H9 (cell line): ENCODE data around the gene CD209. TPM values are rescaled to one million over a fixed set of nuclear protein-coding genes. Genes with fewer than 3 reads are reported as not detected.

ENCODE experiments used
- DNase-seq: peaks from one replicate; pipeline ENCODE4 v3.0.0-alpha.2; 2017
- H2AFZ ChIP-seq: one replicate; pipeline ENCODE4 v1.6.1; 2013; ENCODE audit warnings: mild to moderate bottlenecking, low read length, control low read depth, moderate library complexity
- H2AK5ac ChIP-seq: 2 replicates; pipeline ENCODE4 v1.6.1; 2013; ENCODE audit warnings: low read length, control low read depth, mixed read lengths; ENCODE audit not compliant: insufficient read length
- H2BK120ac ChIP-seq: one replicate; pipeline ENCODE4 v1.6.1; 2013; ENCODE audit warnings: low read depth, mild to moderate bottlenecking, low read length, control low read depth, inconsistent platforms; ENCODE audit not compliant: poor library complexity, severe bottlenecking
- H2BK12ac ChIP-seq: 2 replicates; pipeline ENCODE4 v1.6.1; 2013; ENCODE audit warnings: low read length, control low read depth, mixed read lengths, low read depth; ENCODE audit not compliant: insufficient read length
- H2BK15ac ChIP-seq: 2 replicates; pipeline ENCODE4 v1.6.1; 2013; ENCODE audit warnings: low read depth, low read length, control low read depth
- H2BK20ac ChIP-seq: one replicate; pipeline ENCODE4 v1.6.1; 2013; ENCODE audit warnings: low read depth, mild to moderate bottlenecking, low read length, control low read depth, inconsistent platforms; ENCODE audit not compliant: poor library complexity, severe bottlenecking
- H2BK5ac ChIP-seq: 2 replicates; pipeline ENCODE4 v1.6.1; 2013; ENCODE audit warnings: low read length, control low read depth, mixed read lengths; ENCODE audit not compliant: insufficient read length
- H3K14ac ChIP-seq: 2 replicates; pipeline ENCODE4 v1.6.1; 2013; ENCODE audit warnings: low read length, control low read depth; ENCODE audit not compliant: insufficient read depth
- H3K18ac ChIP-seq: 2 replicates; pipeline ENCODE4 v1.6.1; 2013; ENCODE audit warnings: low read depth, mild to moderate bottlenecking, mixed read lengths, low read length, control low read depth; ENCODE audit not compliant: insufficient read length
- H3K23ac ChIP-seq: 2 replicates; pipeline ENCODE4 v1.6.1; 2013; ENCODE audit warnings: low read length, control low read depth, mixed read lengths, low read depth; ENCODE audit not compliant: insufficient read length
- H3K23me2 ChIP-seq: 2 replicates; pipeline ENCODE4 v1.6.1; 2013; ENCODE audit warnings: low read depth, mild to moderate bottlenecking, mixed read lengths, low read length, control low read depth; ENCODE audit not compliant: insufficient read length, poor library complexity, severe bottlenecking
- H3K27ac ChIP-seq: 2 replicates; pipeline ENCODE4 v1.5.1; 2013; ENCODE audit warnings: low read length, control low read depth, mixed read lengths, low read depth; ENCODE audit not compliant: insufficient read length
- H3K27me3 ChIP-seq: 2 replicates; pipeline ENCODE4 v1.6.1; 2013; ENCODE audit warnings: low read length, control low read depth, inconsistent platforms; ENCODE audit not compliant: insufficient read depth
- H3K4ac ChIP-seq: 2 replicates; pipeline ENCODE4 v1.6.1; 2013; ENCODE audit warnings: low read depth, mild to moderate bottlenecking, control low read depth, inconsistent platforms, low read length, moderate library complexity
- H3K4me1 ChIP-seq: 2 replicates; pipeline ENCODE4 v1.6.1; 2013; ENCODE audit warnings: low read length, control low read depth, inconsistent platforms; ENCODE audit not compliant: insufficient read depth
- H3K4me2 ChIP-seq: 2 replicates; pipeline ENCODE4 v1.6.1; 2013; ENCODE audit warnings: low read length, control low read depth, mixed read lengths; ENCODE audit not compliant: insufficient read length, insufficient read depth
- H3K56ac ChIP-seq: 2 replicates; pipeline ENCODE4 v1.6.1; 2013; ENCODE audit warnings: low read depth, mild to moderate bottlenecking, mixed read lengths, low read length, control low read depth; ENCODE audit not compliant: insufficient read length
- H3K79me1 ChIP-seq: 2 replicates; pipeline ENCODE4 v1.6.1; 2013; ENCODE audit warnings: low read depth, mild to moderate bottlenecking, moderate library complexity, low read length, control low read depth, inconsistent platforms; ENCODE audit not compliant: insufficient read depth, poor library complexity, severe bottlenecking
- H3K79me2 ChIP-seq: 2 replicates; pipeline ENCODE4 v1.6.1; 2013; ENCODE audit warnings: low read length, control low read depth, inconsistent platforms; ENCODE audit not compliant: insufficient read depth
- H3K9ac ChIP-seq: 2 replicates; pipeline ENCODE4 v1.6.1; 2013; ENCODE audit warnings: low read length, control low read depth, mixed read lengths; ENCODE audit not compliant: insufficient read length; ENCODE audit errors: extremely low read depth
- H3K9me3 ChIP-seq: one replicate; pipeline ENCODE4 v1.6.1; 2013; ENCODE audit warnings: low read depth, low read length, inconsistent platforms; ENCODE audit not compliant: control insufficient read depth
- H3T11ph ChIP-seq: one replicate; pipeline ENCODE4 v1.6.1; 2013; ENCODE audit warnings: mild to moderate bottlenecking, low read length, control low read depth, inconsistent platforms
- H4K20me1 ChIP-seq: one replicate; pipeline ENCODE4 v1.6.1; 2013; ENCODE audit not compliant: control insufficient read depth, insufficient read length, insufficient read depth
- H4K5ac ChIP-seq: 2 replicates; pipeline ENCODE4 v1.6.1; 2013; ENCODE audit warnings: low read depth, mild to moderate bottlenecking, mixed read lengths, low read length, control low read depth; ENCODE audit not compliant: insufficient read length
- H4K8ac ChIP-seq: replicated peaks from 2 replicates; pipeline ENCODE4 v1.6.1; 2013; ENCODE audit warnings: low read length, control low read depth, mixed read lengths, low read depth; ENCODE audit not compliant: insufficient read length
- H4K91ac ChIP-seq: 2 replicates; pipeline ENCODE4 v1.6.1; 2013; ENCODE audit warnings: low read depth, mild to moderate bottlenecking, moderate library complexity, mixed read lengths, low read length, control low read depth; ENCODE audit not compliant: insufficient read length
- H3K27ac Mint-ChIP-seq, 3 experiments: 2 replicates in 2 of 3; 3 replicates in 1 of 3; pipeline ENCODE4 v1.8.0; 2020 to 2021; ENCODE audit warnings: mixed read lengths in 3 of 3, mild to moderate bottlenecking in 1 of 3, moderate library complexity in 1 of 3
- H3K27me3 Mint-ChIP-seq: 2 replicates; pipeline ENCODE4 v1.8.0; 2021; ENCODE audit warnings: low read depth, mild to moderate bottlenecking, moderate library complexity, mixed read lengths
- H3K36me3 Mint-ChIP-seq, 3 experiments: 2 replicates in 2 of 3; 3 replicates in 1 of 3; pipeline ENCODE4 v1.8.0; 2020 to 2021; ENCODE audit warnings: low read depth in 3 of 3, mixed read lengths in 3 of 3; ENCODE audit not compliant: insufficient read depth in 1 of 3
- H3K4me1 Mint-ChIP-seq, 2 experiments: 2 replicates each; pipeline ENCODE4 v1.8.0; 2020; ENCODE audit warnings: mixed read lengths in 2 of 2
- H3K4me3 Mint-ChIP-seq, 2 experiments: 2 replicates in 1 of 2; 3 replicates in 1 of 2; pipeline ENCODE4 v1.8.0; 2020 to 2021; ENCODE audit warnings: mild to moderate bottlenecking in 2 of 2, mixed read lengths in 2 of 2, moderate library complexity in 1 of 2
- H3K9me3 Mint-ChIP-seq, 2 experiments: 2 replicates in 1 of 2; 3 replicates in 1 of 2; pipeline ENCODE4 v1.8.0; 2020; ENCODE audit warnings: mild to moderate bottlenecking in 2 of 2, mixed read lengths in 2 of 2, moderate library complexity in 1 of 2
- CTCF ChIP-seq: fragments of 200-600 bp; sonication (generic); conservative IDR thresholded peaks from 3 replicates; pipeline ENCODE4 v1.8.0; 2021; ENCODE audit warnings: antibody characterized with exemption, mild to moderate bottlenecking
- WGBS: extraction: QIAGEN DNeasy Blood & Tissue Kit; methylation state at CpG from one replicate; pipeline ENCODE4 v1.1.7; 2013; ENCODE audit warnings: missing lambda C conversion rate, low lambda C conversion rate, mixed read lengths; ENCODE audit not compliant: insufficient read length; ENCODE audit errors: extremely low coverage; 5-methylcytosine and 5-hydroxymethylcytosine counted together
- total RNA-seq: library from RNA; stranded (reverse); gene quantifications from 2 replicates; pipeline ENCODE4 v1.2.1, GENCODE V29; 2021

Gene CD209
- total RNA-seq, 1 experiment from 2014 or later, result not detected

GRCh38 chr19:7720351-7720750 is 27.0 kb downstream of the CD209 start:
- Histone ChIP-seq H3T11ph (no peak overlapping the region), H2BK12ac (no peak overlapping the region), H4K91ac (no peak overlapping the region), H3K9me3 (no peaks in the 10 kb centered on the region), H3K18ac (no peak overlapping the region), H4K8ac (no peak overlapping the region), H3K56ac (no peak overlapping the region), H4K5ac (no peak overlapping the region), H2BK20ac (no peak overlapping the region), H3K27me3 (no peaks in the 10 kb centered on the region), H3K79me2 (no peaks in the 10 kb centered on the region), H3K23me2 (no peaks in the 10 kb centered on the region), H2AFZ (no peak overlapping the region), H3K79me1 (no peaks in the 10 kb centered on the region), H3K4me1 (no peaks in the 10 kb centered on the region), H2BK120ac (no peak overlapping the region), H3K27ac (no peak overlapping the region), H3K23ac (no peak overlapping the region), H2BK5ac (no peak overlapping the region), H3K9ac (no peak overlapping the region), H2AK5ac (no peak overlapping the region), H3K4ac (no peak overlapping the region), H3K14ac (no peak overlapping the region), H4K20me1 (no peaks in the 10 kb centered on the region), H3K4me2 (no peak overlapping the region), H2BK15ac (no peak overlapping the region)
- peaks cover 50% of the 10 kb centered on the region for H3K27me3 Mint-ChIP-seq
- H3K9me3 Mint-ChIP-seq, result no peaks in the 10 kb centered on the region; a peak in 3 of 5 replicates
- no peak overlapping the region for H3K4me3 Mint-ChIP-seq
- H3K4me1 Mint-ChIP-seq, result peaks cover 3 to 5% of the 10 kb centered on the region in 2 experiments; a peak in 1 of 4 replicates
- WGBS, result no CpG with 5 or more reads among the region's 6 CpGs
- H3K27ac Mint-ChIP-seq, result no peak overlapping the region
- no peaks in the 10 kb centered on the region for H3K36me3 Mint-ChIP-seq
- DNase-seq, result no peak
- TF ChIP-seq CTCF, result no peak
